GM12892 (cell line): ENCODE results near the gene PELO.
A peak's percentile ranks its signal among the peaks of the same experiment; 100 is the strongest.

Experiments
- POLR2A ChIP-seq: IDR thresholded peaks from 2 replicates; pipeline ENCODE4 v1.6.1; 2011; ENCODE audit warnings: low read depth, low read length, control low read depth
- POLR2AphosphoS5 ChIP-seq: IDR thresholded peaks from 2 replicates; pipeline ENCODE4 v1.6.1; 2011; ENCODE audit warnings: low read depth, low read length, control low read depth
- TAF1 ChIP-seq: IDR thresholded peaks from 2 replicates; pipeline ENCODE4 v1.6.1; 2011; ENCODE audit warnings: low read depth, mild to moderate bottlenecking, control low read depth, low read length, borderline replicate concordance

- TF ChIP-seq POLR2A = peak; percentile 74
- TF ChIP-seq POLR2AphosphoS5 = peak; percentile 43; the same call in 1 of the 2 replicates
- TF ChIP-seq TAF1 = peak; percentile 67
These were observed 12.3 kb downstream of the PELO start for GRCh38 chr5:52799983-52800393.
